Large intestine (tissue), 3 donors: ENCODE results near the gene SLC25A52. TPM values are rescaled to one million over a fixed set of nuclear protein-coding genes. Genes with fewer than 3 reads are reported as not detected.
A peak's percentile ranks its signal among the peaks of the same experiment; 100 is the strongest.
"Not testable (repeated sequence)": the region's sequence is repeated elsewhere in the genome, so short reads cannot be mapped to it uniquely, and the experiment has no call there.

Source experiments
- DNase-seq, 2 donors: peaks; one replicate each; pipeline versions ENCODE4 v3.0.0 to v3.0.0-alpha.2; 2013
- H3K27ac ChIP-seq: one replicate; pipeline ENCODE4 v1.5.1; 2013; ENCODE audit warnings: low read length
- H3K27me3 ChIP-seq: 2 replicates; pipeline ENCODE4 v1.6.1; 2013; ENCODE audit warnings: low read length; ENCODE audit not compliant: control insufficient read depth, insufficient read depth
- H3K36me3 ChIP-seq: 2 replicates; pipeline ENCODE4 v1.6.1; 2013; ENCODE audit warnings: low read length; ENCODE audit not compliant: control insufficient read depth, insufficient read depth
- H3K4me1 ChIP-seq: one replicate; pipeline ENCODE4 v1.6.1; 2013; ENCODE audit warnings: low read length; ENCODE audit not compliant: control insufficient read depth, insufficient read depth
- H3K4me3 ChIP-seq: one replicate; pipeline ENCODE4 v1.5.1; 2013; ENCODE audit warnings: low read length
- H3K9me3 ChIP-seq: one replicate; pipeline ENCODE4 v1.6.1; 2013; ENCODE audit warnings: mild to moderate bottlenecking, low read depth, low read length, moderate library complexity; ENCODE audit not compliant: control insufficient read depth
- WGBS: methylation state at CpG from one replicate; pipeline ENCODE4 v1.1.5; 2013; ENCODE audit warnings: low lambda C conversion rate; ENCODE audit not compliant: insufficient coverage; 5-methylcytosine and 5-hydroxymethylcytosine counted together
- polyA plus RNA-seq: library from polyadenylated mRNA; unstranded; fragments of 120-200 nt; gene quantifications from one replicate; pipeline ENCODE4 v1.2.1, GENCODE V29; 2013

Gene SLC25A52
- polyA plus RNA-seq, 1 donor, result 0.04 TPM

- WGBS, result 60% methylated on average over 1 of the region's 4 CpGs
- peak; percentile 6 to 22 for DNase-seq
- Histone ChIP-seq H3K4me3 (no peak overlapping the region), H3K9me3 (no peaks in the 10 kb centered on the region), H3K27me3 (no peaks in the 10 kb centered on the region), H3K36me3 (no peaks in the 10 kb centered on the region), H3K27ac (no peak overlapping the region), H3K4me1 (no peaks in the 10 kb centered on the region)
Observed at GRCh38 chr18:31741097-31741735, 19.5 kb downstream of the SLC25A52 start.

- no peak overlapping the region for H3K4me3 ChIP-seq
- DNase-seq, result no peak
- no peaks in the 10 kb centered on the region for H3K4me1 ChIP-seq
- H3K27ac ChIP-seq, result no peak overlapping the region
- no peaks in the 10 kb centered on the region for H3K27me3 ChIP-seq
- no peaks in the 10 kb centered on the region for H3K9me3 ChIP-seq
- WGBS, result 89% methylated on average over 3 of the region's 9 CpGs
- no peaks in the 10 kb centered on the region for H3K36me3 ChIP-seq
Observed at GRCh38 chr18:31740180-31740579, 20.5 kb downstream of the SLC25A52 start.

- WGBS, result no CpG with 5 or more reads among the region's 3 CpGs
- Histone ChIP-seq H3K4me3 (no peak overlapping the region), H3K36me3 (no peaks in the 10 kb centered on the region), H3K27ac (no peak overlapping the region), H3K27me3 (no peaks in the 10 kb centered on the region), H3K9me3 (no peaks in the 10 kb centered on the region), H3K4me1 (no peaks in the 10 kb centered on the region)
- DNase-seq, result no peak
Observed at GRCh38 chr18:31739651-31740050, 21.0 kb downstream of the SLC25A52 start.

- H3K27ac ChIP-seq, result no peak overlapping the region
- no peaks in the 10 kb centered on the region for H3K36me3 ChIP-seq
- no peak overlapping the region for H3K4me3 ChIP-seq
- no peaks in the 10 kb centered on the region for H3K27me3 ChIP-seq
- no peaks in the 10 kb centered on the region for H3K4me1 ChIP-seq
- no peak for DNase-seq
- WGBS, result 93% methylated on average over 2 of the region's 11 CpGs
- H3K9me3 ChIP-seq, result no peaks in the 10 kb centered on the region
Observed at GRCh38 chr18:31738460-31739407, 21.9 kb downstream of the SLC25A52 start.

GRCh38 chr18:31736630-31737029 lies 24.1 kb downstream of the SLC25A52 start:
- no CpG with 5 or more reads among the region's 2 CpGs for WGBS
- Histone ChIP-seq H3K27me3 (no peaks in the 10 kb centered on the region), H3K36me3 (no peaks in the 10 kb centered on the region), H3K27ac (no peak overlapping the region), H3K4me3 (no peak overlapping the region), H3K4me1 (no peaks in the 10 kb centered on the region), H3K9me3 (no peaks in the 10 kb centered on the region)
- DNase-seq, result no peak

- Histone ChIP-seq H3K4me3 (no peak overlapping the region), H3K36me3 (no peaks in the 10 kb centered on the region), H3K9me3 (no peaks in the 10 kb centered on the region), H3K27me3 (no peaks in the 10 kb centered on the region), H3K4me1 (no peaks in the 10 kb centered on the region), H3K27ac (no peak overlapping the region)
- WGBS, result 100% methylated on average over 1 of the region's 3 CpGs
- DNase-seq, result no peak
Observed at GRCh38 chr18:31731628-31732027, 29.1 kb downstream of the SLC25A52 start.

GRCh38 chr18:31729196-31729595 lies 31.5 kb downstream of the SLC25A52 start:
- not testable (repeated sequence) for DNase-seq, H3K36me3 ChIP-seq, H3K4me1 ChIP-seq, H3K4me3 ChIP-seq, H3K27me3 ChIP-seq, H3K27ac ChIP-seq, H3K9me3 ChIP-seq
- WGBS, result no CpG with 5 or more reads among the region's 2 CpGs

- no CpG with 5 or more reads among the region's 43 CpGs for WGBS
- no peaks in the 10 kb centered on the region for H3K4me1 ChIP-seq
- no peak overlapping the region for H3K27ac ChIP-seq
- no peaks in the 10 kb centered on the region for H3K36me3 ChIP-seq
- peak in 1 of 2 donors; percentile 52 for DNase-seq
- H3K9me3 ChIP-seq, result no peaks in the 10 kb centered on the region
- peak overlapping the region; percentile 53 for H3K4me3 ChIP-seq
- H3K27me3 ChIP-seq, result no peaks in the 10 kb centered on the region
Observed at GRCh38 chr18:31723990-31724711, 36.5 kb downstream of the SLC25A52 start.

- DNase-seq, result no peak
- 80% methylated on average over 2 of the region's 7 CpGs for WGBS
- peak overlapping the region; percentile 53 for H3K4me3 ChIP-seq
- no peaks in the 10 kb centered on the region for H3K36me3 ChIP-seq
- H3K27me3 ChIP-seq, result no peaks in the 10 kb centered on the region
- no peaks in the 10 kb centered on the region for H3K4me1 ChIP-seq
- H3K9me3 ChIP-seq, result no peaks in the 10 kb centered on the region
- H3K27ac ChIP-seq, result no peak overlapping the region
Observed at GRCh38 chr18:31723639-31723989, 37.1 kb downstream of the SLC25A52 start.

- 70% methylated on average over 1 of the region's 7 CpGs for WGBS
- Histone ChIP-seq H3K9me3 (no peaks in the 10 kb centered on the region), H3K4me1 (no peaks in the 10 kb centered on the region), H3K36me3 (no peaks in the 10 kb centered on the region), H3K27me3 (no peaks in the 10 kb centered on the region), H3K27ac (no peak overlapping the region), H3K4me3 (no peak overlapping the region)
- peak; percentile 66 to 77 for DNase-seq
Observed at GRCh38 chr18:31722369-31722957, 38.2 kb downstream of the SLC25A52 start.
